ENCODE data around the gene PACRG. TPM values are rescaled to one million over a fixed set of nuclear protein-coding genes. Genes with fewer than 3 reads are reported as not detected.

Gene PACRG
- polyA plus RNA-seq, 3 donors: not detected

DNA sequence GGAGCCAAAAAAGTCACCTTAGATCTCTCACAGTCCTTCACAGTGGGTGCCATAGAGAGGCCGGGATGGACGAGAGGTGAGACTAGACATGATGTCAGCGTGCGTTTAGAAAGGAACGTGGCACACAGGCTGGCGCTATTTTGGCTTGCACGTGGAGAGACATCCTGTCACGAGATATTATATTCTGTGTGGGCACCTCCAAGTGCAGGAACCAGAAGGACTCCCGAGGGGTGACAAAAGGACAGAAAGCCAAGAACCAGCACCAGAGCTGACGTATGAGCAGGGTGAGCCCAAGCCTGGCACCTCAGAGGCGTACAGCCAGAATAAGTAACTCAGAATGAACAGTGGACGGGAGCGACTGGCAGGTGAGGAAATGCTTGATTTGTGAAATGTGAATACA lies 636.9 kb downstream of the PACRG start:
- 96% methylated on average over 13 of the region's 13 CpGs for WGBS (ENCODE audit: insufficient coverage)
- intact Hi-C loops (cut with micrococcal nuclease): no loop called here
- Histone ChIP-seq H3K27me3 (ENCODE audit: control insufficient read depth in 2 of 2, insufficient read depth in 2 of 2, low read length in 2 of 2) (no peaks in the 10 kb centered on the region), H4K20me1 (ENCODE audit: insufficient read depth, low read length) (no peaks in the 10 kb centered on the region), H3K9me3 (replicated peaks in 1 of 2; ENCODE audit: control insufficient read depth in 1 of 2, insufficient read depth in 1 of 2, low read length in 2 of 2) (no peaks in the 10 kb centered on the region), H3K27ac (ENCODE audit: low read depth in 1 of 2, low read length in 2 of 2) (no peak overlapping the region), H3K79me2 (ENCODE audit: insufficient read depth, low read length) (no peaks in the 10 kb centered on the region), H3K4me2 (replicated peaks; ENCODE audit: extremely low read depth, low read length, poor library complexity, severe bottlenecking) (no peak overlapping the region), H3K4me3 (replicated peaks in 1 of 3; ENCODE audit: low read depth in 2 of 3, low read length in 3 of 3) (no peak overlapping the region), H2AFZ (ENCODE audit: insufficient read depth, low read depth, low read length, poor library complexity, severe bottlenecking) (no peak overlapping the region), H3K4me1 (ENCODE audit: control insufficient read depth in 1 of 2, insufficient read depth in 2 of 2, low read length in 2 of 2) (peaks cover 3 to 9% of the 10 kb centered on the region in 2 donors), H3K36me3 (replicated peaks in 1 of 2; ENCODE audit: control insufficient read depth in 1 of 2, insufficient read depth in 2 of 2, low read length in 2 of 2) (no peaks in the 10 kb centered on the region), H3K9ac (ENCODE audit: insufficient read depth, low read length, poor library complexity, severe bottlenecking) (no peak overlapping the region)
- no peak for DNase-seq
- Mint-ChIP-seq H3K27me3 (ENCODE audit: low read depth in 3 of 3) (peaks cover 1 to 10% (median 4%) of the 10 kb centered on the region in 3 donors), H3K36me3 (no peaks in the 10 kb centered on the region), H3K4me1 (peaks cover 11% of the 10 kb centered on the region), H3K4me3 (no peak overlapping the region), H3K27ac (no peak overlapping the region), H3K9me3 (peaks cover 0 to 5% (median 0%) of the 10 kb centered on the region in 7 donors)
- TF ChIP-seq, protein P1, sequence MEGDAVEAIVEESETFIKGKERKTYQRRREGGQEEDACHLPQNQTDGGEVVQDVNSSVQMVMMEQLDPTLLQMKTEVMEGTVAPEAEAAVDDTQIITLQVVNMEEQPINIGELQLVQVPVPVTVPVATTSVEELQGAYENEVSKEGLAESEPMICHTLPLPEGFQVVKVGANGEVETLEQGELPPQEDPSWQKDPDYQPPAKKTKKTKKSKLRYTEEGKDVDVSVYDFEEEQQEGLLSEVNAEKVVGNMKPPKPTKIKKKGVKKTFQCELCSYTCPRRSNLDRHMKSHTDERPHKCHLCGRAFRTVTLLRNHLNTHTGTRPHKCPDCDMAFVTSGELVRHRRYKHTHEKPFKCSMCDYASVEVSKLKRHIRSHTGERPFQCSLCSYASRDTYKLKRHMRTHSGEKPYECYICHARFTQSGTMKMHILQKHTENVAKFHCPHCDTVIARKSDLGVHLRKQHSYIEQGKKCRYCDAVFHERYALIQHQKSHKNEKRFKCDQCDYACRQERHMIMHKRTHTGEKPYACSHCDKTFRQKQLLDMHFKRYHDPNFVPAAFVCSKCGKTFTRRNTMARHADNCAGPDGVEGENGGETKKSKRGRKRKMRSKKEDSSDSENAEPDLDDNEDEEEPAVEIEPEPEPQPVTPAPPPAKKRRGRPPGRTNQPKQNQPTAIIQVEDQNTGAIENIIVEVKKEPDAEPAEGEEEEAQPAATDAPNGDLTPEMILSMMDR (IDR thresholded peaks at IDR 0.05): no peak

Small RNAs within 50 kb of the gene (small RNA-seq; reads per million reads assigned to genes)
- gene AL031121.1 (ENCODE audit: insufficient read length, low read depth): not detected
- not detected for gene AL590286.1 (ENCODE audit: insufficient read length, low read depth)

Other genes with a start within 250 kb of the PACRG start
- under 1 TPM in 2 of 3 donors, not detected in 1; 0.19 to 0.21 TPM for gene PRKN, start 208 bp upstream of the PACRG start, polyA plus RNA-seq